ENCODE data around the gene STX4.

DNA sequence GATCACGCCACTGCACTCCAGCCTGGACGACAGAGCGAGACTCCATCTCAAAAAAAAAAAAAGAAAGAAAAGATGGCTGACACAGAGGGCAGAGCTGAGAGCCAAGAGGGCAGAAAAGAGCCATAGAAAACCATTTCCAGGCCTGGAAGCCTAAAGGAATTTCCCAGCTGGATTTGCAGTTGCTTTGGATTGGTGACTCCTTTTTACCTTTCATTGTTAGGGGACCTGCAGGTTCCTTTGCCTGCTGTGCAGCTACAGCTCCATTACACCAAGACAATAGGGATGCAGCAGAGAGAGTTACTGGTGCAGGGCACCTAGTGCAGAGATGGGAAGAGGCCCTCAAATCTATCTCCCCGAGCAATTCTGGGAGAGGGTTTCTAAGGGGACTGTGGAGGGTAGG, 22.3 kb downstream of the STX4 start:
- TF ChIP-seq, protein P1, sequence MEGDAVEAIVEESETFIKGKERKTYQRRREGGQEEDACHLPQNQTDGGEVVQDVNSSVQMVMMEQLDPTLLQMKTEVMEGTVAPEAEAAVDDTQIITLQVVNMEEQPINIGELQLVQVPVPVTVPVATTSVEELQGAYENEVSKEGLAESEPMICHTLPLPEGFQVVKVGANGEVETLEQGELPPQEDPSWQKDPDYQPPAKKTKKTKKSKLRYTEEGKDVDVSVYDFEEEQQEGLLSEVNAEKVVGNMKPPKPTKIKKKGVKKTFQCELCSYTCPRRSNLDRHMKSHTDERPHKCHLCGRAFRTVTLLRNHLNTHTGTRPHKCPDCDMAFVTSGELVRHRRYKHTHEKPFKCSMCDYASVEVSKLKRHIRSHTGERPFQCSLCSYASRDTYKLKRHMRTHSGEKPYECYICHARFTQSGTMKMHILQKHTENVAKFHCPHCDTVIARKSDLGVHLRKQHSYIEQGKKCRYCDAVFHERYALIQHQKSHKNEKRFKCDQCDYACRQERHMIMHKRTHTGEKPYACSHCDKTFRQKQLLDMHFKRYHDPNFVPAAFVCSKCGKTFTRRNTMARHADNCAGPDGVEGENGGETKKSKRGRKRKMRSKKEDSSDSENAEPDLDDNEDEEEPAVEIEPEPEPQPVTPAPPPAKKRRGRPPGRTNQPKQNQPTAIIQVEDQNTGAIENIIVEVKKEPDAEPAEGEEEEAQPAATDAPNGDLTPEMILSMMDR (conservative IDR thresholded peaks at IDR 0.05): no peak
- no peak for TF ChIP-seq EZH2 (IDR thresholded peaks at IDR 0.05; ENCODE audit: low read depth)
